SK-N-SH treated with all-trans-retinoic acid at 6 μM for 48 hours (cell line): ENCODE data around the gene PCLO.

Source experiments
- CSDC2 ChIP-seq: fragments of 250-450 bp; sonication (Bioruptor Pico); IDR thresholded peaks from 2 replicates; pipeline ENCODE4 v1.5.0; 2020; ENCODE audit warnings: mild to moderate bottlenecking, moderate library complexity
- ESRRG ChIP-seq: fragments of 250-450 bp; sonication (Bioruptor Pico); IDR thresholded peaks from 2 replicates; pipeline ENCODE4 v1.6.1; 2021; ENCODE audit warnings: mild to moderate bottlenecking
- GLIS3 ChIP-seq: fragments of 250-450 bp; sonication (Bioruptor Pico); IDR thresholded peaks from 2 replicates; pipeline ENCODE4 v1.5.0; 2020; ENCODE audit warnings: mild to moderate bottlenecking, moderate library complexity
- PATZ1 ChIP-seq: fragments of 250-450 bp; sonication (Bioruptor Pico); IDR thresholded peaks from 2 replicates; pipeline ENCODE4 v1.8.0; 2020; ENCODE audit warnings: mild to moderate bottlenecking, moderate library complexity, borderline replicate concordance
- POU6F1 ChIP-seq: fragments of 250-450 bp; sonication (Bioruptor Pico); IDR thresholded peaks from 2 replicates; pipeline ENCODE4 v1.8.0; 2021; ENCODE audit warnings: low read depth, mild to moderate bottlenecking, moderate library complexity, borderline replicate concordance
- PPARA ChIP-seq: fragments of 250-450 bp; sonication (Bioruptor Pico); IDR thresholded peaks from 2 replicates; pipeline ENCODE4 v1.5.0; 2020; ENCODE audit warnings: mild to moderate bottlenecking, borderline replicate concordance
- RARB ChIP-seq: fragments of 250-450 bp; sonication (Bioruptor Pico); IDR thresholded peaks from 2 replicates; pipeline ENCODE4 v1.8.0; 2021; ENCODE audit warnings: mild to moderate bottlenecking, moderate library complexity
- ZFP3 ChIP-seq: fragments of 250-450 bp; sonication (Bioruptor Pico); IDR thresholded peaks from 2 replicates; pipeline ENCODE4 v1.5.0; 2020; ENCODE audit warnings: mild to moderate bottlenecking, moderate library complexity
- ZNF70 ChIP-seq: fragments of 450-650 bp; formaldehyde crosslinking; IDR thresholded peaks from 2 replicates; pipeline ENCODE4 v1.5.0; 2020; ENCODE audit warnings: mild to moderate bottlenecking, moderate library complexity
- ZNF8 ChIP-seq: fragments of 450-650 bp; formaldehyde crosslinking; IDR thresholded peaks from 2 replicates; pipeline ENCODE4 v1.5.0; 2020; ENCODE audit warnings: mild to moderate bottlenecking, moderate library complexity

GRCh38 chr7:82704121-82704520 lies 458.6 kb downstream of the PCLO start:
- TF ChIP-seq POU6F1 (CRISPR knock-in tag) (no peak), ZFP3 (CRISPR knock-in tag) (no peak), RARB (no peak), ZNF8 (no peak), CSDC2 (no peak), GLIS3 (CRISPR knock-in tag) (no peak), PATZ1 (CRISPR knock-in tag) (no peak), ZNF70 (CRISPR knock-in tag) (no peak), PPARA (CRISPR knock-in tag) (no peak), ESRRG (no peak)
